GM23248 (cell line): ENCODE data around the gene TMEM126B. TPM values are rescaled to one million over a fixed set of nuclear protein-coding genes. Genes with fewer than 3 reads are reported as not detected.
"Not testable (repeated sequence)": the region's sequence is repeated elsewhere in the genome, so short reads cannot be mapped to it uniquely, and the experiment has no call there.

Experiments
- DNase-seq: peaks from one replicate; pipeline ENCODE4 v3.0.0-alpha.2; 2015
- H2AFZ ChIP-seq: fragments of 200-600 bp; sonication (generic); 2 replicates; pipeline ENCODE4 v1.6.1; 2016; ENCODE audit warnings: antibody characterized with exemption
- H3F3A ChIP-seq: fragments of 200-600 bp; sonication (generic); 2 replicates; pipeline ENCODE4 v1.6.1; 2016; ENCODE audit warnings: mild to moderate bottlenecking, antibody characterized with exemption, mixed run types; ENCODE audit not compliant: insufficient read depth
- H3K27ac ChIP-seq: fragments of 200-600 bp; sonication (generic); 2 replicates; pipeline ENCODE4 v1.5.1; 2016; ENCODE audit warnings: mild to moderate bottlenecking
- H3K27me3 ChIP-seq: fragments of 200-600 bp; sonication (generic); replicated peaks from 2 replicates; pipeline ENCODE4 v1.6.1; 2016; ENCODE audit warnings: mild to moderate bottlenecking; ENCODE audit not compliant: insufficient read depth
- H3K36me3 ChIP-seq: fragments of 200-600 bp; sonication (generic); 2 replicates; pipeline ENCODE4 v1.6.1; 2016; ENCODE audit warnings: low read depth, mild to moderate bottlenecking
- H3K4me1 ChIP-seq: fragments of 200-600 bp; sonication (generic); 2 replicates; pipeline ENCODE4 v1.6.1; 2016; ENCODE audit warnings: mild to moderate bottlenecking; ENCODE audit not compliant: insufficient read depth
- H3K4me2 ChIP-seq: fragments of 200-600 bp; sonication (generic); one replicate; pipeline ENCODE4 v1.6.1; 2016; ENCODE audit warnings: mild to moderate bottlenecking; ENCODE audit not compliant: unreplicated experiment
- H3K4me3 ChIP-seq: fragments of 200-600 bp; sonication (generic); 2 replicates; pipeline ENCODE4 v1.5.1; 2016; ENCODE audit warnings: mild to moderate bottlenecking
- H3K79me2 ChIP-seq: fragments of 200-600 bp; sonication (generic); 2 replicates; pipeline ENCODE4 v1.6.1; 2016; ENCODE audit warnings: mild to moderate bottlenecking; ENCODE audit not compliant: insufficient read depth
- H3K9ac ChIP-seq: fragments of 200-600 bp; sonication (generic); 2 replicates; pipeline ENCODE4 v1.6.1; 2016; ENCODE audit warnings: mild to moderate bottlenecking
- H3K9me2 ChIP-seq: fragments of 200-600 bp; sonication (generic); 2 replicates; pipeline ENCODE4 v1.6.1; 2016; ENCODE audit warnings: mixed run types, mild to moderate bottlenecking, moderate library complexity; ENCODE audit not compliant: insufficient read depth
- H3K9me3 ChIP-seq: fragments of 200-600 bp; sonication (generic); one replicate; pipeline ENCODE4 v1.6.1; 2017; ENCODE audit warnings: low read depth
- H4K20me1 ChIP-seq: fragments of 200-600 bp; sonication (generic); 2 replicates; pipeline ENCODE4 v1.6.0; 2016; ENCODE audit not compliant: insufficient read depth
- EZH2 ChIP-seq: fragments of 200-600 bp; sonication (generic); IDR thresholded peaks from 2 replicates; pipeline ENCODE4 v1.6.1; 2018; ENCODE audit warnings: antibody characterized with exemption, mild to moderate bottlenecking; ENCODE audit not compliant: insufficient read depth, poor library complexity, severe bottlenecking
- EZH2phosphoT487 ChIP-seq: fragments of 200-600 bp; sonication (generic); IDR thresholded peaks from 2 replicates; pipeline ENCODE4 v1.6.1; 2018; ENCODE audit warnings: antibody characterized with exemption, moderate library complexity, mild to moderate bottlenecking, low read depth; ENCODE audit not compliant: insufficient read depth
- WGBS, 2 experiments: methylation state at CpG; one replicate each; pipeline ENCODE4 v1.1.6; 2015 to 2017; ENCODE audit warnings: low lambda C conversion rate in 2 of 2, low coverage in 1 of 2; ENCODE audit errors: missing lambda C conversion rate in 2 of 2; 5-methylcytosine and 5-hydroxymethylcytosine counted together
- in situ Hi-C: fragments of 300-500 bp; cut with MboI; formaldehyde crosslinking; loops from 2 replicates; pipeline ENCODE4 v1.15.0; 2020
- polyA plus RNA-seq: library from polyadenylated mRNA; unstranded; fragments of >200 nt; fragmentation: Nextera tagmentation; extraction: Ambion mirVana; gene quantifications from 2 replicates; pipeline ENCODE4 v1.2.1, GENCODE V29; 2016
- total RNA-seq: library from RNA; depleted of rRNA; stranded (reverse); fragments of >200 nt; shearing (Covaris generic); gene quantifications from 2 replicates; pipeline ENCODE4 v1.2.3, GENCODE V29; 2014

Gene TMEM126B
- total and polyA plus RNA-seq, 2 experiments from 2014 or later: 52.2 to 54.9 TPM

GRCh38 chr11:85603220-85603619 lies 25.2 kb upstream of the TMEM126B start:
- Histone ChIP-seq H3K4me2 (no peak overlapping the region), H3K9me3 (no peaks in the 10 kb centered on the region), H3K79me2 (no peaks in the 10 kb centered on the region), H3F3A (no peaks in the 10 kb centered on the region), H3K4me1 (no peaks in the 10 kb centered on the region), H3K9ac (no peak overlapping the region), H3K27ac (no peak overlapping the region), H3K27me3 (no peaks in the 10 kb centered on the region), H3K9me2 (no peaks in the 10 kb centered on the region), H3K4me3 (no peak overlapping the region), H3K36me3 (no peaks in the 10 kb centered on the region), H4K20me1 (no peaks in the 10 kb centered on the region), H2AFZ (no peak overlapping the region)
- no peak for DNase-seq
- TF ChIP-seq EZH2phosphoT487 (no peak), EZH2 (no peak)
- WGBS, 2 experiments: 89 to 94% methylated on average over 4 of the region's 4 CpGs
- in situ Hi-C loops: no loop called here

- H3K9me3 ChIP-seq, H3K79me2 ChIP-seq, H2AFZ ChIP-seq, H4K20me1 ChIP-seq, in situ Hi-C loops, H3K4me1 ChIP-seq, H3K9ac ChIP-seq, H3K9me2 ChIP-seq, H3F3A ChIP-seq, H3K36me3 ChIP-seq, H3K27me3 ChIP-seq, H3K4me3 ChIP-seq, DNase-seq, H3K27ac ChIP-seq, H3K4me2 ChIP-seq: not testable (repeated sequence)
- 90 to 93% methylated on average over 3 of the region's 3 CpGs for WGBS, 2 experiments
These were observed 22.2 kb upstream of the TMEM126B start for GRCh38 chr11:85606237-85606636.

GRCh38 chr11:85608621-85609020 lies 19.8 kb upstream of the TMEM126B start:
- H3K4me3 ChIP-seq, H3K4me1 ChIP-seq, H3K27me3 ChIP-seq, H3K36me3 ChIP-seq, H4K20me1 ChIP-seq, H3K27ac ChIP-seq, H3K4me2 ChIP-seq, H2AFZ ChIP-seq, H3K9ac ChIP-seq, H3F3A ChIP-seq, H3K79me2 ChIP-seq, in situ Hi-C loops, DNase-seq, H3K9me3 ChIP-seq, H3K9me2 ChIP-seq: not testable (repeated sequence)

- H3K9ac ChIP-seq, H2AFZ ChIP-seq, in situ Hi-C loops, H3K36me3 ChIP-seq, H3K79me2 ChIP-seq, H3K4me3 ChIP-seq, H3K27ac ChIP-seq, H3K4me1 ChIP-seq, H3K9me3 ChIP-seq, H3K4me2 ChIP-seq, DNase-seq, H3K9me2 ChIP-seq, H3K27me3 ChIP-seq, H4K20me1 ChIP-seq, H3F3A ChIP-seq: not testable (repeated sequence)
- WGBS, 2 experiments: 64 to 67% methylated on average over 2 of the region's 2 CpGs
These were observed 19.1 kb upstream of the TMEM126B start for GRCh38 chr11:85609286-85609685.

- H3K4me1 ChIP-seq, H3K4me3 ChIP-seq, H3K9me3 ChIP-seq, H3F3A ChIP-seq, in situ Hi-C loops, H2AFZ ChIP-seq, DNase-seq, H3K9ac ChIP-seq, H3K36me3 ChIP-seq, H3K79me2 ChIP-seq, H3K27me3 ChIP-seq, H4K20me1 ChIP-seq, H3K4me2 ChIP-seq, H3K27ac ChIP-seq, H3K9me2 ChIP-seq: not testable (repeated sequence)
- WGBS, 2 experiments: 71 to 85% methylated on average over 2 of the region's 2 CpGs
These were observed 16.8 kb upstream of the TMEM126B start for GRCh38 chr11:85611643-85612042.
